Panc1 (cell line): ENCODE measurements around the gene CCDC157. TPM values are rescaled to one million over a fixed set of nuclear protein-coding genes. Genes with fewer than 3 reads are reported as not detected.

Source experiments
- ATAC-seq: fragments of 200-7000 bp; cut with Tn5 transposase; 2 replicates; pipeline ENCODE4 v1.9.1; 2020; ENCODE audit warnings: mild to moderate bottlenecking, moderate library complexity
- BruUV-seq: library from RNA; stranded (reverse); fragments of 400-500 nt; replicated peaks from 2 replicates; lab custom pipeline; 2021; lab: Mats Ljungman, UMichigan
- CTCF ChIA-PET: fragments of 300-600 bp; sonication (Branson Sonifier 250); formaldehyde crosslinking; loops from one replicate; lab custom pipeline; 2022; ENCODE audit warnings: antibody characterized with exemption; lab: Charles Lee
- POLR2A ChIA-PET: fragments of 300-600 bp; sonication (Branson Sonifier 250); formaldehyde crosslinking; loops from one replicate; lab custom pipeline; 2022; ENCODE audit warnings: antibody characterized with exemption; lab: Charles Lee
- DNase-seq: peaks from one replicate; pipeline ENCODE4 v3.0.0-alpha.2; 2010; ENCODE audit warnings: low read depth, low spot score
- H3K27ac ChIP-seq: 2 replicates; pipeline ENCODE4 v1.5.1; 2011; ENCODE audit warnings: mild to moderate bottlenecking, low read length, inconsistent platforms
- H3K27me3 ChIP-seq: fragments of 200-500 bp; sonication (Bioruptor generic); 2 replicates; pipeline ENCODE4 v1.6.0; 2014; ENCODE audit warnings: low read length, inconsistent platforms; ENCODE audit not compliant: control insufficient read depth, insufficient read depth
- H3K36me3 ChIP-seq: fragments of 200-500 bp; sonication (Bioruptor generic); 2 replicates; pipeline ENCODE4 v1.5.1; 2014; ENCODE audit warnings: inconsistent platforms, mild to moderate bottlenecking, low read length, moderate library complexity; ENCODE audit not compliant: control insufficient read depth, insufficient read depth
- H3K4me1 ChIP-seq: 2 replicates; pipeline ENCODE4 v1.5.1; 2011; ENCODE audit warnings: inconsistent platforms, mild to moderate bottlenecking, low read length, moderate library complexity; ENCODE audit not compliant: control insufficient read depth, insufficient read depth
- H3K4me3 ChIP-seq, 2 experiments: 2 replicates each; pipeline ENCODE4 v1.5.1; 2011 to 2012; ENCODE audit warnings: low read depth in 2 of 2, low read length in 2 of 2, mild to moderate bottlenecking in 2 of 2, inconsistent platforms in 1 of 2, moderate library complexity in 1 of 2
- H3K9me3 ChIP-seq: fragments of 200-500 bp; sonication (Bioruptor generic); 2 replicates; pipeline ENCODE4 v1.5.1; 2014; ENCODE audit warnings: low read depth, mild to moderate bottlenecking, inconsistent platforms, low read length, moderate library complexity; ENCODE audit not compliant: control insufficient read depth, insufficient read depth
- POLR2AphosphoS5 ChIP-seq: IDR thresholded peaks from 2 replicates; pipeline ENCODE4 v1.6.1; 2012; ENCODE audit warnings: mild to moderate bottlenecking, low read depth, low read length, moderate library complexity
- SIN3A ChIP-seq: IDR thresholded peaks from 2 replicates; pipeline ENCODE4 v1.6.1; 2012; ENCODE audit warnings: low read depth, mild to moderate bottlenecking, low read length, moderate library complexity, borderline replicate concordance; ENCODE audit not compliant: insufficient read depth
- TCF7L2 ChIP-seq: IDR thresholded peaks from 2 replicates; pipeline ENCODE4 v1.6.1; 2011; ENCODE audit warnings: mild to moderate bottlenecking, low read depth, low read length, inconsistent platforms
- in situ Hi-C: cut with HindIII; loops from 2 replicates; pipeline ENCODE4 v1.10.0; 2016; ENCODE audit warnings: low sequenced_read_pairs, low pct_unique_long_range_greater_than_20kb
- intact Hi-C: fragments of 100-400 bp; cut with micrococcal nuclease; formaldehyde crosslinking; loops from one replicate; pipeline ENCODE4 v1.10.0; 2022; ENCODE audit not compliant: unreplicated experiment
- total RNA-seq: library from RNA; stranded (reverse); gene quantifications from one replicate; pipeline ENCODE4 v1.2.1, GENCODE V29; 2021; ENCODE audit not compliant: unreplicated experiment
- TF ChIP-seq, protein P1 (sequence below): fragments of 450-650 bp; IDR thresholded peaks from 2 replicates; pipeline ENCODE4 v1.5.1; 2017; ENCODE audit warnings: mild to moderate bottlenecking
- TF ChIP-seq, protein P2 (sequence below), 2 experiments: IDR thresholded peaks; 2 replicates each; pipeline ENCODE4 v1.6.1; 2011 to 2012; ENCODE audit warnings: low read depth in 2 of 2, control low read depth in 1 of 2, low read length in 1 of 2, mild to moderate bottlenecking in 1 of 2, moderate library complexity in 1 of 2; ENCODE audit not compliant: insufficient read depth in 1 of 2

CCDC157 gene
- total RNA-seq, 1 experiment from 2014 or later: 2.1 TPM

DNA sequence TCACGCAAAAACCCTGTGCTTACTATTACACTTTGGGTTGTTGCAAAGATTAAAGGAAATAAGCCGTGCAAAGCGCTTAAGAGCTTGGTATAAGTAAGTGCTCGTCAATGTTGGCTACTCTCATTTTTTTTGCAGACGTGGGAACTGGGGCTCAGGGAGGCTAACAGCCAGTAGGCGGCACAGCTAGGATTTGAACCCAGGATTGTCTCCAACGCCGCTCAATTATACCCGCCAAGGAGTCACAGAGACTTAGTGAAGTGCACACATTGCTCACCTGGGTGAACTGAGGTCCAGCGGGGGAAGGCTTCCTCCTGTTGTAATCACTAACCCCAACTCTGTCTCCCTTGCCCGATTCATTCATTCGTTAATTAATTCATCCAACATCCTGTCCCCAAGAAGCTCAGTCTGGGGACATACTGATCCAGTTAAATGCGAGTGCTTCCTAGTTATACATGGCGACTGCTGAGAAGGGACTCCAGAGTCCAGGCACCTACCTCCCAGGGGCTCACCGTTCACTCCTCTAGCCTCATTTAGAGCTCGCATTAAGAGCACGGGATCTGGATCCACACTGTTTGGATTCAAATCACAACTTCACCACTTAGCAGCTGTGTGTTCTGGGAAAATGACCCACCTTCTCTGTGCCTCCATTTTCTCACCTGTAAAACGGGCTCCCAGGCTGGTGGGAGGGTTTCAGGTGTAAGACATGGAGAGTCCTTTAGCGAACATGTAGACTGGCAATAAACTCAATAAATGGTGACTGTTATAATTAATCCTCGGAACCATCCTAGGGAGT is 67.9 kb downstream of the CCDC157 start:
- peak overlapping the region; percentile 88 for H3K27ac ChIP-seq
- CTCF ChIA-PET: interaction anchor here (1.2 kb wide), 1 partner anchor 28 kb away, joined by 4 read pairs; the partner anchor contains the start of gene SEC14L2
- no peaks in the 10 kb centered on the region for H3K9me3 ChIP-seq
- ATAC-seq (no peak), DNase-seq (no peak)
- H3K36me3 ChIP-seq: no peaks in the 10 kb centered on the region; the same call in 1 of the 2 replicates
- POLR2A ChIA-PET: no interaction called here
- BruUV-seq: no TSS peak
- H3K4me1 ChIP-seq: peaks cover 24% of the 10 kb centered on the region
- no peak for TF ChIP-seq TCF7L2
- TF ChIP-seq, protein P1, sequence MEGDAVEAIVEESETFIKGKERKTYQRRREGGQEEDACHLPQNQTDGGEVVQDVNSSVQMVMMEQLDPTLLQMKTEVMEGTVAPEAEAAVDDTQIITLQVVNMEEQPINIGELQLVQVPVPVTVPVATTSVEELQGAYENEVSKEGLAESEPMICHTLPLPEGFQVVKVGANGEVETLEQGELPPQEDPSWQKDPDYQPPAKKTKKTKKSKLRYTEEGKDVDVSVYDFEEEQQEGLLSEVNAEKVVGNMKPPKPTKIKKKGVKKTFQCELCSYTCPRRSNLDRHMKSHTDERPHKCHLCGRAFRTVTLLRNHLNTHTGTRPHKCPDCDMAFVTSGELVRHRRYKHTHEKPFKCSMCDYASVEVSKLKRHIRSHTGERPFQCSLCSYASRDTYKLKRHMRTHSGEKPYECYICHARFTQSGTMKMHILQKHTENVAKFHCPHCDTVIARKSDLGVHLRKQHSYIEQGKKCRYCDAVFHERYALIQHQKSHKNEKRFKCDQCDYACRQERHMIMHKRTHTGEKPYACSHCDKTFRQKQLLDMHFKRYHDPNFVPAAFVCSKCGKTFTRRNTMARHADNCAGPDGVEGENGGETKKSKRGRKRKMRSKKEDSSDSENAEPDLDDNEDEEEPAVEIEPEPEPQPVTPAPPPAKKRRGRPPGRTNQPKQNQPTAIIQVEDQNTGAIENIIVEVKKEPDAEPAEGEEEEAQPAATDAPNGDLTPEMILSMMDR: no peak
- TF ChIP-seq POLR2AphosphoS5: no peak
- TF ChIP-seq, protein P2, sequence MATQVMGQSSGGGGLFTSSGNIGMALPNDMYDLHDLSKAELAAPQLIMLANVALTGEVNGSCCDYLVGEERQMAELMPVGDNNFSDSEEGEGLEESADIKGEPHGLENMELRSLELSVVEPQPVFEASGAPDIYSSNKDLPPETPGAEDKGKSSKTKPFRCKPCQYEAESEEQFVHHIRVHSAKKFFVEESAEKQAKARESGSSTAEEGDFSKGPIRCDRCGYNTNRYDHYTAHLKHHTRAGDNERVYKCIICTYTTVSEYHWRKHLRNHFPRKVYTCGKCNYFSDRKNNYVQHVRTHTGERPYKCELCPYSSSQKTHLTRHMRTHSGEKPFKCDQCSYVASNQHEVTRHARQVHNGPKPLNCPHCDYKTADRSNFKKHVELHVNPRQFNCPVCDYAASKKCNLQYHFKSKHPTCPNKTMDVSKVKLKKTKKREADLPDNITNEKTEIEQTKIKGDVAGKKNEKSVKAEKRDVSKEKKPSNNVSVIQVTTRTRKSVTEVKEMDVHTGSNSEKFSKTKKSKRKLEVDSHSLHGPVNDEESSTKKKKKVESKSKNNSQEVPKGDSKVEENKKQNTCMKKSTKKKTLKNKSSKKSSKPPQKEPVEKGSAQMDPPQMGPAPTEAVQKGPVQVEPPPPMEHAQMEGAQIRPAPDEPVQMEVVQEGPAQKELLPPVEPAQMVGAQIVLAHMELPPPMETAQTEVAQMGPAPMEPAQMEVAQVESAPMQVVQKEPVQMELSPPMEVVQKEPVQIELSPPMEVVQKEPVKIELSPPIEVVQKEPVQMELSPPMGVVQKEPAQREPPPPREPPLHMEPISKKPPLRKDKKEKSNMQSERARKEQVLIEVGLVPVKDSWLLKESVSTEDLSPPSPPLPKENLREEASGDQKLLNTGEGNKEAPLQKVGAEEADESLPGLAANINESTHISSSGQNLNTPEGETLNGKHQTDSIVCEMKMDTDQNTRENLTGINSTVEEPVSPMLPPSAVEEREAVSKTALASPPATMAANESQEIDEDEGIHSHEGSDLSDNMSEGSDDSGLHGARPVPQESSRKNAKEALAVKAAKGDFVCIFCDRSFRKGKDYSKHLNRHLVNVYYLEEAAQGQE (IDR thresholded peaks at IDR 0.05; ENCODE audit: insufficient read depth in 1 of 2, low read depth in 2 of 2, low read length in 1 of 2): no peak
- TF ChIP-seq SIN3A: no peak
- in situ Hi-C loops (no loop called here), intact Hi-C loops (no loop called here)
- H3K4me3 ChIP-seq: peak overlapping the region; percentile 62 to 82
- H3K27me3 ChIP-seq: no peaks in the 10 kb centered on the region

DNA sequence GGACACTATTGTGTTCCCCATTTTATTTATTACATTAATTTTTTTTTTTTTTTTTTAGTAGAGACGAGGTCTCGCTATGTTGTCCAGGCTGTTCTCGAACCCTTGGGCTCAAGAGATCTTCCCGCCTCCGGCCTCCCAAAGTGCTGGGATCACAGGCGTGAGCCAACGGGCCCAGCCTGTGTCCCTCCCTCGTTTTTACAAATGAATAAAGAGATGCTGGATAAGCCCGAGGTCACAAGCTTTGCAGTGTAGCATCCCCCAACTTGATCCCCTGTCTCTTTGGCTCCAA is 68.5 kb downstream of the CCDC157 start:
- no TSS peak for BruUV-seq
- no peaks in the 10 kb centered on the region for H3K27me3 ChIP-seq
- ChIA-PET CTCF (no interaction called here), POLR2A (no interaction called here)
- peaks cover 24% of the 10 kb centered on the region for H3K4me1 ChIP-seq
- ATAC-seq (no peak), DNase-seq (no peak)
- in situ Hi-C loops: no loop called here
- TF ChIP-seq TCF7L2: no peak
- TF ChIP-seq, protein P2 (IDR thresholded peaks at IDR 0.05; ENCODE audit: insufficient read depth in 1 of 2, low read depth in 2 of 2, low read length in 1 of 2): no peak
- no peak for TF ChIP-seq POLR2AphosphoS5
- TF ChIP-seq, protein P1: no peak
- no peak for TF ChIP-seq SIN3A
- H3K4me3 ChIP-seq: peak overlapping the region; percentile 62 to 82
- H3K27ac ChIP-seq: peak overlapping the region; percentile 88
- H3K9me3 ChIP-seq: no peaks in the 10 kb centered on the region
- intact Hi-C loops: no loop called here
- no peaks in the 10 kb centered on the region; the same call in 1 of the 2 replicates for H3K36me3 ChIP-seq
